Thyroid gland (tissue), 4 donors: ENCODE results near the gene WDR27.
"Not testable (repeated sequence)": the region's sequence is repeated elsewhere in the genome, so short reads cannot be mapped to it uniquely, and the experiment has no call there.

Experiments
- POLR2A ChIP-seq, 2 donors: fragments of 450-650 bp; IDR thresholded peaks; one replicate each; pipeline ENCODE4 v1.6.1; 2017; ENCODE audit warnings: antibody characterized with exemption in 2 of 2, mild to moderate bottlenecking in 2 of 2, moderate library complexity in 1 of 2
- TF ChIP-seq, protein P1 (sequence below), 6 experiments: fragments of 200-600 bp in 3 of 6; fragments of 450-650 bp in 3 of 6; sonication (generic) in 3 of 6; IDR thresholded peaks; one replicate each; pipeline ENCODE4 v1.5.1; 2016 to 2019; ENCODE audit warnings: antibody characterized with exemption in 6 of 6, mild to moderate bottlenecking in 2 of 6, inconsistent platforms in 1 of 6, moderate library complexity in 1 of 6

DNA sequence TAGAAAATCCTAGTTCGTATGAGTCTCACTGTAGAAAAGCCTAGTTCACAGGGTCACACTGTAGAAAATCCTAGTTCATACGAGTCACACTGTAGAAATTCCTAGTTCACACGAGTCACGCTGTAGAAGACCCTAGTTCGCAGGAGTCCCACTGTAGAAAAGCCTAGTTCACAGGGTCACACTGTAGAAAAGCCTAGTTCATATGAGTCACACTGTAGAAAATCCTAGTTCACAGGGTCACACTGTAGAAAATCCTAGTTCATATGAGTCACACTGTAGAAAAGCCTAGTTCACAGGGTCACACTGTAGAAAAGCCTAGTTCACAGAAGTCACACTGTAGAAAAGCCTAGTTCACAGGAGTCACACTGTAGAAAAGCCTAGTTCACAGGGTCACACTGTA lies 56.4 kb downstream of the WDR27 start:
- TF ChIP-seq, protein P1, sequence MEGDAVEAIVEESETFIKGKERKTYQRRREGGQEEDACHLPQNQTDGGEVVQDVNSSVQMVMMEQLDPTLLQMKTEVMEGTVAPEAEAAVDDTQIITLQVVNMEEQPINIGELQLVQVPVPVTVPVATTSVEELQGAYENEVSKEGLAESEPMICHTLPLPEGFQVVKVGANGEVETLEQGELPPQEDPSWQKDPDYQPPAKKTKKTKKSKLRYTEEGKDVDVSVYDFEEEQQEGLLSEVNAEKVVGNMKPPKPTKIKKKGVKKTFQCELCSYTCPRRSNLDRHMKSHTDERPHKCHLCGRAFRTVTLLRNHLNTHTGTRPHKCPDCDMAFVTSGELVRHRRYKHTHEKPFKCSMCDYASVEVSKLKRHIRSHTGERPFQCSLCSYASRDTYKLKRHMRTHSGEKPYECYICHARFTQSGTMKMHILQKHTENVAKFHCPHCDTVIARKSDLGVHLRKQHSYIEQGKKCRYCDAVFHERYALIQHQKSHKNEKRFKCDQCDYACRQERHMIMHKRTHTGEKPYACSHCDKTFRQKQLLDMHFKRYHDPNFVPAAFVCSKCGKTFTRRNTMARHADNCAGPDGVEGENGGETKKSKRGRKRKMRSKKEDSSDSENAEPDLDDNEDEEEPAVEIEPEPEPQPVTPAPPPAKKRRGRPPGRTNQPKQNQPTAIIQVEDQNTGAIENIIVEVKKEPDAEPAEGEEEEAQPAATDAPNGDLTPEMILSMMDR (IDR thresholded peaks at IDR 0.05) = not testable (repeated sequence)
- TF ChIP-seq POLR2A (IDR thresholded peaks at IDR 0.05) = not testable (repeated sequence)
